Measurements from ENCODE around the gene PHTF1. TPM values are rescaled to one million over a fixed set of nuclear protein-coding genes. Genes with fewer than 3 reads are reported as not detected.

PHTF1 gene
- polyA plus RNA-seq, 2 donors = 1.6 to 2.3 TPM

DNA sequence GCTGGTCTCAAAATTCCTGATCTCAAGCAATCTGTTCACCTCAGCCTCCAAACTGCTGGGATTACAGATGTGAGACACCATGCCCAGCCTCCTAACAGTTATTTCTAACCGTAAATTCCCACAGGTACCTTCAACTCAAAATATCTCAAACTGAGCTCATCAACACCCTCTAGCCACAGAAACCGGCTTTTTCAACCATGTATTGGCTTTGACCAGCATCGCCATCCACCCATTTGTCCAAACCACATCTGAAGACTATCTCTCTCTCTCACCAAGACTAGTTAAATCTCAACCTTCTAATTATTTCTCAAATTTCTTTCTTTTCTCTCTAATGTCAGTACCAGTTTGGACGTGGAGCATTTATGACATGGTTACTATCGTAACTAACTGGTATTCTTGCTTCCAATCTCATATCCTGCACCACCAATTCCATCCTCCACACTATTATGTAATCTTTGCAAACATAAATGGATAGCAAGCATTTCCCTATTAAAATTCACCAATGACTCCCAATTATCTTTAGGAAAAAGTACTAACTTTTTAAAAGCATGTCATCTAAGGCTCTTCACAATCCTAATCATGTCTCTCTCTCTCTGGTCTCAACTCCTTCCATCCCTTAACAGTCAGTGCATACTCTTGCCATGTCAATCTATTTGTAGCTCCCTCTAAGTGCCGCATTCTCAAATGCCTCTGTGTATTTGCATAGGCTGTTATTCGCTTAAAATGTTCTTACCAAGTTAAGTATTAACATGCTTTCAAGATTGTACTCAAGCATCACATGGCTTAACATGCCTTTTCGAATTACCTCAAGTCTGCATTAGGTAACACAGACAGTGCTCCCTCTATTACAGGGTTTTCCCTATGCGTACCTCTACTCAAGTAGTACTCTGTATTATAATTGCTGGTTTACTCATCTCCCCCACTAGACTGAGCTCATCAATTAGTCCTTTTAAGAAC lies 34.9 kb upstream of the PHTF1 start:
- H3K27ac ChIP-seq (ENCODE audit: low read depth in 2 of 2, low read length in 1 of 2) = no peak overlapping the region
- WGBS, 2 donors = 87 to 94% methylated on average over 9 of the region's 9 CpGs
- peaks cover 0 to 2% of the 10 kb centered on the region in 2 donors for H3K36me3 ChIP-seq (ENCODE audit: control insufficient read depth in 2 of 2, insufficient read depth in 2 of 2, low read length in 1 of 2)
- H3K27me3 ChIP-seq (ENCODE audit: control insufficient read depth in 1 of 2, insufficient read depth in 2 of 2, low read length in 2 of 2) = no peaks in the 10 kb centered on the region
- no peaks in the 10 kb centered on the region for H3K9me3 ChIP-seq (ENCODE audit: control insufficient read depth in 2 of 2, insufficient read depth in 1 of 2, low read depth in 1 of 2, low read length in 1 of 2)
- no peak overlapping the region for H3K4me3 ChIP-seq (ENCODE audit: low read depth in 1 of 2, low read length in 2 of 2)
- peaks cover 0 to 1% of the 10 kb centered on the region in 2 donors for H3K4me1 ChIP-seq (ENCODE audit: control insufficient read depth in 2 of 2, insufficient read depth in 2 of 2, low read length in 1 of 2)

- no peaks in the 10 kb centered on the region for H3K9me3 ChIP-seq (ENCODE audit: control insufficient read depth in 2 of 2, insufficient read depth in 1 of 2, low read depth in 1 of 2, low read length in 1 of 2)
- H3K27ac ChIP-seq (ENCODE audit: low read depth in 2 of 2, low read length in 1 of 2) = no peak overlapping the region
- 72 to 74% methylated on average over 1 of the region's 1 CpG for WGBS, 2 donors
- no peaks in the 10 kb centered on the region for H3K4me1 ChIP-seq (ENCODE audit: control insufficient read depth in 2 of 2, insufficient read depth in 2 of 2, low read length in 1 of 2)
- no peak overlapping the region for H3K4me3 ChIP-seq (ENCODE audit: low read depth in 1 of 2, low read length in 2 of 2)
- H3K27me3 ChIP-seq (ENCODE audit: control insufficient read depth in 1 of 2, insufficient read depth in 2 of 2, low read length in 2 of 2) = no peaks in the 10 kb centered on the region
- H3K36me3 ChIP-seq (ENCODE audit: control insufficient read depth in 2 of 2, insufficient read depth in 2 of 2, low read length in 1 of 2) = peaks cover 0 to 2% of the 10 kb centered on the region in 2 donors
These were observed 33.7 kb upstream of the PHTF1 start for GRCh38 chr1:113792986-113793385.

DNA sequence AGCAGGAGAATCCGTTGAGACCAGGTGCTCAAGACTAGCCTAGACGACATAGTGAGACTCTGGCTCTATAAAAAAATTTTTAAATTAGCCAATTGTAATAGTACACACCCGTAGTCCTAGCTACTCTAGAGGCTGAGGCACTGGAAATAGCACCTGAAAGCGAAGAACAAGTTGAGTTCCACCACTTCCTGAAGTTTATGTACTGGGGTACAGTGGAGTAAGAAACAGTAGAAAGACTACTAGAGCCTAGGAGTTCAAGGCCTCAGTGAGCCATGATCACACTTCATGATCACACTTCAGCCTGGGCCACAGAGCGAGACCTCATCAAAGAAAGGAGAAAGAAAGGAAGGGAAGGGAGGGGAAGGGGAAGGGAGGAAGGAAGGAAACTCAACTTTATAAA lies 33.2 kb upstream of the PHTF1 start:
- H3K9me3 ChIP-seq (ENCODE audit: control insufficient read depth in 2 of 2, insufficient read depth in 1 of 2, low read depth in 1 of 2, low read length in 1 of 2) = no peaks in the 10 kb centered on the region
- 86% methylated on average over 5 of the region's 5 CpGs for WGBS, 2 donors
- no peaks in the 10 kb centered on the region for H3K27me3 ChIP-seq (ENCODE audit: control insufficient read depth in 1 of 2, insufficient read depth in 2 of 2, low read length in 2 of 2)
- no peak overlapping the region for H3K4me3 ChIP-seq (ENCODE audit: low read depth in 1 of 2, low read length in 2 of 2)
- no peaks in the 10 kb centered on the region for H3K4me1 ChIP-seq (ENCODE audit: control insufficient read depth in 2 of 2, insufficient read depth in 2 of 2, low read length in 1 of 2)
- peaks cover 0 to 2% of the 10 kb centered on the region in 2 donors for H3K36me3 ChIP-seq (ENCODE audit: control insufficient read depth in 2 of 2, insufficient read depth in 2 of 2, low read length in 1 of 2)
- H3K27ac ChIP-seq (ENCODE audit: low read depth in 2 of 2, low read length in 1 of 2) = no peak overlapping the region

GRCh38 chr1:113788802-113789201 lies 29.5 kb upstream of the PHTF1 start:
- Histone ChIP-seq H3K27me3 (ENCODE audit: control insufficient read depth in 1 of 2, insufficient read depth in 2 of 2, low read length in 2 of 2) (no peaks in the 10 kb centered on the region), H3K4me1 (ENCODE audit: control insufficient read depth in 2 of 2, insufficient read depth in 2 of 2, low read length in 1 of 2) (no peaks in the 10 kb centered on the region), H3K4me3 (ENCODE audit: low read depth in 1 of 2, low read length in 2 of 2) (no peak overlapping the region), H3K9me3 (ENCODE audit: control insufficient read depth in 2 of 2, insufficient read depth in 1 of 2, low read depth in 1 of 2, low read length in 1 of 2) (no peaks in the 10 kb centered on the region), H3K27ac (ENCODE audit: low read depth in 2 of 2, low read length in 1 of 2) (no peak overlapping the region), H3K36me3 (ENCODE audit: control insufficient read depth in 2 of 2, insufficient read depth in 2 of 2, low read length in 1 of 2) (no peaks in the 10 kb centered on the region)
- 90 to 91% methylated on average over 3 of the region's 3 CpGs for WGBS, 2 donors

- H3K27me3 ChIP-seq (ENCODE audit: control insufficient read depth in 1 of 2, insufficient read depth in 2 of 2, low read length in 2 of 2) = no peaks in the 10 kb centered on the region
- WGBS, 2 donors = 88 to 89% methylated on average over 3 of the region's 3 CpGs
- H3K4me1 ChIP-seq (ENCODE audit: control insufficient read depth in 2 of 2, insufficient read depth in 2 of 2, low read length in 1 of 2) = no peaks in the 10 kb centered on the region
These were observed 28.4 kb upstream of the PHTF1 start for GRCh38 chr1:113787663-113788062.

DNA sequence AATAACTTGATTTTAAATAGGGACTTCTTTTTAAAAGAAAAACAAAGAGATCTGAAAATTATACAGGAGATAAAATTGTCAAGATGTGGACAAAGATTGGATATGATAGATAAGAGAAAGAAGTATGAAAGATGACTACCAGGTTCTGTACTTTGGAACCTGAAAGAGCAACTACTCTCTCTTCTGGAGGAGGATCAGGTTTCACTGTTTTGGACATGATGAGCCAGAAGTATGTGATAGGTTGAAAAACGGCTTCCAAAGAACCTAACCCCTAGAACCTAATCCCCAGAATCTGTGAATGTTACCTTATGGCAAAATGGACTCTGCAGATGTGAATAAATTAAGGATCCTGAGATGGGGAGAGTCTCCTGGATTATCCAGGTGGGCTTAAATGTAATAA lies 26.8 kb upstream of the PHTF1 start:
- Histone ChIP-seq H3K36me3 (ENCODE audit: control insufficient read depth in 2 of 2, insufficient read depth in 2 of 2, low read length in 1 of 2) (no peaks in the 10 kb centered on the region), H3K27me3 (ENCODE audit: control insufficient read depth in 1 of 2, insufficient read depth in 2 of 2, low read length in 2 of 2) (no peaks in the 10 kb centered on the region), H3K9me3 (ENCODE audit: control insufficient read depth in 2 of 2, insufficient read depth in 1 of 2, low read depth in 1 of 2, low read length in 1 of 2) (no peaks in the 10 kb centered on the region), H3K27ac (ENCODE audit: low read depth in 2 of 2, low read length in 1 of 2) (no peak overlapping the region), H3K4me1 (ENCODE audit: control insufficient read depth in 2 of 2, insufficient read depth in 2 of 2, low read length in 1 of 2) (no peaks in the 10 kb centered on the region), H3K4me3 (ENCODE audit: low read depth in 1 of 2, low read length in 2 of 2) (no peak overlapping the region)
- 33 to 48% methylated on average over 1 of the region's 1 CpG for WGBS, 2 donors

More at GRCh38 chr1:113787663-113788062, 28.4 kb upstream of the PHTF1 start:
- H3K9me3 ChIP-seq (ENCODE audit: control insufficient read depth in 2 of 2, insufficient read depth in 1 of 2, low read depth in 1 of 2, low read length in 1 of 2) = no peaks in the 10 kb centered on the region
- H3K27ac ChIP-seq (ENCODE audit: low read depth in 2 of 2, low read length in 1 of 2) = no peak overlapping the region
- H3K36me3 ChIP-seq (ENCODE audit: control insufficient read depth in 2 of 2, insufficient read depth in 2 of 2, low read length in 1 of 2) = no peaks in the 10 kb centered on the region
- H3K4me3 ChIP-seq (ENCODE audit: low read depth in 1 of 2, low read length in 2 of 2) = no peak overlapping the region

- H3K36me3 ChIP-seq (ENCODE audit: control insufficient read depth in 2 of 2, insufficient read depth in 2 of 2, low read length in 1 of 2) = no peaks in the 10 kb centered on the region
- no peaks in the 10 kb centered on the region for H3K27me3 ChIP-seq (ENCODE audit: control insufficient read depth in 1 of 2, insufficient read depth in 2 of 2, low read length in 2 of 2)
- no peak overlapping the region for H3K4me3 ChIP-seq (ENCODE audit: low read depth in 1 of 2, low read length in 2 of 2)
- no peaks in the 10 kb centered on the region for H3K9me3 ChIP-seq (ENCODE audit: control insufficient read depth in 2 of 2, insufficient read depth in 1 of 2, low read depth in 1 of 2, low read length in 1 of 2)
- 71 to 77% methylated on average over 5 of the region's 5 CpGs for WGBS, 2 donors
- no peaks in the 10 kb centered on the region for H3K4me1 ChIP-seq (ENCODE audit: control insufficient read depth in 2 of 2, insufficient read depth in 2 of 2, low read length in 1 of 2)
- peak overlapping the region; percentile 23 to 48 for H3K27ac ChIP-seq (ENCODE audit: low read depth in 2 of 2, low read length in 1 of 2)
These were observed 25.0 kb upstream of the PHTF1 start for GRCh38 chr1:113784104-113784779.

GRCh38 chr1:113783254-113784103 lies 24.2 kb upstream of the PHTF1 start:
- WGBS, 2 donors = 30 to 41% methylated on average over 4 of the region's 4 CpGs
- Histone ChIP-seq H3K4me1 (ENCODE audit: control insufficient read depth in 2 of 2, insufficient read depth in 2 of 2, low read length in 1 of 2) (no peaks in the 10 kb centered on the region), H3K4me3 (ENCODE audit: low read depth in 1 of 2, low read length in 2 of 2) (no peak overlapping the region), H3K36me3 (ENCODE audit: control insufficient read depth in 2 of 2, insufficient read depth in 2 of 2, low read length in 1 of 2) (no peaks in the 10 kb centered on the region), H3K9me3 (ENCODE audit: control insufficient read depth in 2 of 2, insufficient read depth in 1 of 2, low read depth in 1 of 2, low read length in 1 of 2) (no peaks in the 10 kb centered on the region), H3K27me3 (ENCODE audit: control insufficient read depth in 1 of 2, insufficient read depth in 2 of 2, low read length in 2 of 2) (no peaks in the 10 kb centered on the region), H3K27ac (ENCODE audit: low read depth in 2 of 2, low read length in 1 of 2) (peak overlapping the region in 1 of 2 donors; percentile 3)

- 50 to 51% methylated on average over 2 of the region's 2 CpGs for WGBS, 2 donors
- H3K27ac ChIP-seq (ENCODE audit: low read depth in 2 of 2, low read length in 1 of 2) = no peak overlapping the region
- H3K4me1 ChIP-seq (ENCODE audit: control insufficient read depth in 2 of 2, insufficient read depth in 2 of 2, low read length in 1 of 2) = no peaks in the 10 kb centered on the region
- H3K36me3 ChIP-seq (ENCODE audit: control insufficient read depth in 2 of 2, insufficient read depth in 2 of 2, low read length in 1 of 2) = no peaks in the 10 kb centered on the region
- no peaks in the 10 kb centered on the region for H3K27me3 ChIP-seq (ENCODE audit: control insufficient read depth in 1 of 2, insufficient read depth in 2 of 2, low read length in 2 of 2)
- H3K4me3 ChIP-seq (ENCODE audit: low read depth in 1 of 2, low read length in 2 of 2) = no peak overlapping the region
- H3K9me3 ChIP-seq (ENCODE audit: control insufficient read depth in 2 of 2, insufficient read depth in 1 of 2, low read depth in 1 of 2, low read length in 1 of 2) = no peaks in the 10 kb centered on the region
These were observed 23.1 kb upstream of the PHTF1 start for GRCh38 chr1:113782406-113782805.
